Keratinocyte (primary cell): Measurements from ENCODE around the gene ZFYVE1.

Experiments
- CTCF ChIP-seq, 3 experiments: IDR thresholded peaks in 1 of 3; conservative IDR thresholded peaks in 1 of 3; optimal IDR thresholded peaks in 1 of 3; 2 replicates in 2 of 3; 3 replicates in 1 of 3; pipeline versions ENCODE3 to v1.5.1; 2011; ENCODE audit warnings: low read length in 3 of 3, mild to moderate bottlenecking in 3 of 3, moderate library complexity in 2 of 3, control low read depth in 1 of 3, inconsistent platforms in 1 of 3; ENCODE audit not compliant: insufficient read depth in 2 of 3; ENCODE audit errors: extremely low read depth in 1 of 3
- EZH2 ChIP-seq: IDR thresholded peaks from one replicate; pipeline ENCODE4 v1.6.1; 2012; ENCODE audit warnings: inconsistent platforms, mild to moderate bottlenecking, low read length, moderate library complexity

GRCh38 chr14:72966038-72966437, 60.9 kb downstream of the ZFYVE1 start:
- TF ChIP-seq CTCF (optimal IDR thresholded peaks at IDR 0.05 in 1 of 3, IDR thresholded peaks at IDR 0.05 in 1 of 3, conservative IDR thresholded peaks at IDR 0.05 in 1 of 3; ENCODE audit: extremely low read depth in 1 of 3, insufficient read depth in 2 of 3, low read length in 3 of 3), result no peak
- TF ChIP-seq EZH2, result no peak
